Effector memory CD4-positive, alpha-beta T cell (primary cell): ENCODE results near the gene OXNAD1.

Experiments used
- DNase-seq, 3 donors: peaks; one replicate each; pipeline ENCODE4 v3.0.0-alpha.2; 2020
- H3K27ac ChIP-seq: 2 replicates; pipeline ENCODE4 v1.7.0; 2013; ENCODE audit warnings: mild to moderate bottlenecking, low read length, moderate library complexity; ENCODE audit not compliant: insufficient read depth, poor library complexity, severe bottlenecking
- H3K27me3 ChIP-seq: replicated peaks from 2 replicates; pipeline ENCODE4 v1.7.0; 2013; ENCODE audit warnings: mild to moderate bottlenecking, low read length; ENCODE audit not compliant: insufficient read depth, control insufficient read depth, poor library complexity, severe bottlenecking
- H3K36me3 ChIP-seq: 2 replicates; pipeline ENCODE4 v1.7.0; 2013; ENCODE audit warnings: mild to moderate bottlenecking, low read length, moderate library complexity; ENCODE audit not compliant: control insufficient read depth, insufficient read depth
- H3K4me1 ChIP-seq: 2 replicates; pipeline ENCODE4 v1.7.0; 2013; ENCODE audit warnings: low read length, mild to moderate bottlenecking; ENCODE audit not compliant: control insufficient read depth, insufficient read depth, poor library complexity, severe bottlenecking
- H3K4me3 ChIP-seq: 2 replicates; pipeline ENCODE4 v1.7.0; 2013; ENCODE audit warnings: low read length, low read depth, mild to moderate bottlenecking; ENCODE audit not compliant: insufficient read depth, poor library complexity, severe bottlenecking
- H3K9me3 ChIP-seq: 2 replicates; pipeline ENCODE4 v1.7.0; 2013; ENCODE audit warnings: mild to moderate bottlenecking, low read length, moderate library complexity; ENCODE audit not compliant: control insufficient read depth

OXNAD1 gene

DNA sequence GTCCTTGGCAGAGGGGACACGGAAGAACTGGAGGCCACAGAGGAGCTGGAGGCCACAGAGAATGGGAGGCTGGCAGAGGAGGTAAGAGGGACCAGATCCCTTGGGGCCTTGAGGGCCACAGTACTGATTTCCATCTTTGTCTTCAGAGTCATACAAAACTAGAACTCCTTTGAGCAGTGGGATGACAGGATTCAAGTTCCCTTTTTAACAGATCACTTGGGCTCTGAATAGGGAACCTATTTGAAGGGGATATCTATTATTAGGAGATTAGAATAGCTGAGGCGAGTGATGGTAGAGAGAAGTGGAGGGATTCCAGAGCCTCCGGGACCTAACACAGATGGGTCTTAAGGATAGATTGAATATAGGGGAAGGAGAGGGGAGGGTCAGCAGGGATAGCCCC, 55.7 kb downstream of the OXNAD1 start:
- Histone ChIP-seq H3K27me3 (no peaks in the 10 kb centered on the region), H3K36me3 (peaks cover 75% of the 10 kb centered on the region), H3K27ac (no peak overlapping the region), H3K4me1 (peaks cover 38% of the 10 kb centered on the region), H3K4me3 (no peak overlapping the region), H3K9me3 (no peaks in the 10 kb centered on the region)
- DNase-seq: no peak

DNA sequence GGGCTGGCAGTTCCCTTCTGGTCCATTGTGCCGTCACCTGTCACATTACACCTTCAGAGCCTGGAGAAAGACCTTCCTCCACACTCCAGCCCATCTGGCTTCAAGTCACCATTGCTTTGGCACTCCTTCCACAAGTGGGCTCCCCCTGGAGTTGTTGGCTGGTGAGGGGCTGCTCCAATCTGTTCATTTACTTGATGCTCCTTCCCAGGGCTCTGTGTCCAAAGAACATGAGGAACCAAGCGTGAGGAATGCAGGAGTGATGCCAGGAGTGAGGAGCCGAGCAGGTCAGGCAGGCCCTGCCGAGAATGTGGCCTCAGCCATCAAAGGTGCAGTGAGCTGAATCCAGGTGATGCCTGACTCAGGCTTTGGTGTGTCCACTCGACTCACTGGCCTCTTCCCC, 57.2 kb downstream of the OXNAD1 start:
- DNase-seq: no peak
- peaks cover 82% of the 10 kb centered on the region for H3K36me3 ChIP-seq
- no peak overlapping the region for H3K4me3 ChIP-seq

DNA sequence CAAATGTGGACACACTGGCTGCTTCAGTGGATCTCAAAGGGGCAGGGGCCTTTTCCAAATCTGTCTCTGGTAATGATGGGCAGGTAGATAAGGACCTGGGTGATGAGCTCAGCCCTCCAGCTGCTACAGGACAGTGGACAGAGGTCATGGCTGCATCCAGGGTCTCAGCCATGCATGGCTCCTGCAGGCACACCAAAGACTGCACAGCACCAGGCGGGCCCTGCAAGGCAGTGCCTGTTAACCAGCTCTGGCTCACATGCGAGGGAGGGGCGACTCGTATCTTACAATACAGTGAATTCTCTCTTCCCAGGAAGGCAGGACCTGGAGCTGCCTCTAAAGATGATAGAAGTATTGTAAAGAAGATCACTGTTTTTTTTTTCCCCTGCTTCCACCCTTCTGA, 58.7 kb downstream of the OXNAD1 start:
- H3K27me3 ChIP-seq: no peaks in the 10 kb centered on the region
- H3K27ac ChIP-seq: no peak overlapping the region
- peaks cover 9% of the 10 kb centered on the region for H3K4me1 ChIP-seq
- no peaks in the 10 kb centered on the region for H3K9me3 ChIP-seq
- DNase-seq: no peak
- peaks cover 82% of the 10 kb centered on the region for H3K36me3 ChIP-seq
- H3K4me3 ChIP-seq: no peak overlapping the region

More for the DNA sequence above, 57.2 kb downstream of the OXNAD1 start:
- Histone ChIP-seq H3K27me3 (no peaks in the 10 kb centered on the region), H3K9me3 (no peaks in the 10 kb centered on the region), H3K4me1 (peaks cover 24% of the 10 kb centered on the region), H3K27ac (no peak overlapping the region)

DNA sequence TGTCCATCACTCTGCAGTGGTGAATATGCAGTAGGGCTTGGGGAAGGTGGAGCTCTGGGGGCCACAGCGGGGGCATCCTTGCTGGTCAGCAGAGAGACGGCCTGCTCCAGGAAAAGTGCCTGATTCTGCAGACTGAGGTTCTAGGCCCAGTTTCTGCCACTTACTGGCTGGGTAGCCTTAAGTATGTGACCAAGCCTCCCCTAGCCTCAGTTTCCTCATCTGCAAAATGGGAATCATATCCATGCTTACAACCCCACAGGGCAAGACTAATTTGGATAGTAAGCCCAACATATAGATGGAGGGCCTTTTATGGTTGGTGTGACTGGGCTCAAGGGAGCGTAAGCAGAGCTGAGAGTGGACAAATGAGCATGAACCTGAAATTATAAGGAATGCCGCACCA, 60.8 kb downstream of the OXNAD1 start:
- Histone ChIP-seq H3K27ac (no peak overlapping the region), H3K4me3 (no peak overlapping the region), H3K9me3 (peaks cover under 1% of the 10 kb centered on the region), H3K4me1 (no peaks in the 10 kb centered on the region), H3K36me3 (peaks cover 87% of the 10 kb centered on the region), H3K27me3 (no peaks in the 10 kb centered on the region)
- no peak for DNase-seq

DNA sequence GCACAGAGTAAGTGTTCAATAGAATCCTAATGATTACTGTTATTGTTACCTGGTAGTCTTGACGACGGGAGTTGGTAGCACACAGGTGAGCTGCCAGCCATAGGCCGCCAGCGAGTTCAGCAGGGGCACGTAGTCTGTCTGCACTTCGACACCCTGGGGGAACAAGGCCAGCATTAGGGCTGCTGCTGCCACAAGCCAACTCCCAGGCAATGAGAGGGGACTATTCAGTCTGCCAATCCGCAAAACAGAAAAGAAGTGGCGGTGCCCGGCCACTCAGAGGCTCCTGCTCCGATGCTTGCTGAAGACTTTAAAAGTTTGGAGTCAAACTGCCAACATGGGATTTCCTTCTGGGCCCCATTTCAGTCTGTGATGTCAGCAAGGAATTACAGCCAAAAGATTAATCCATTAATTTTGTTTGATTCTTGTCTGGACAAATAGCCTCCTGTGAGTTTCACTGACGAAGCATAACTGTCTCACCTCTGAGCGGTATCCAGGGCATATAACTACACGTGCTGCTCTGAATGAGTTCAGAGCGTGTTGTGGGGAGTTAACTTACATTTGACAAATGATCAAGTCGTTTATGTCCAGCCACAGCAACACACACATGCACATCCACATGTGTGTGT, 61.8 kb downstream of the OXNAD1 start:
- Histone ChIP-seq H3K36me3 (peaks cover 86% of the 10 kb centered on the region), H3K27me3 (no peaks in the 10 kb centered on the region), H3K27ac (no peak overlapping the region), H3K4me3 (no peak overlapping the region), H3K9me3 (peaks cover 9% of the 10 kb centered on the region), H3K4me1 (no peaks in the 10 kb centered on the region)
- DNase-seq: no peak

DNA sequence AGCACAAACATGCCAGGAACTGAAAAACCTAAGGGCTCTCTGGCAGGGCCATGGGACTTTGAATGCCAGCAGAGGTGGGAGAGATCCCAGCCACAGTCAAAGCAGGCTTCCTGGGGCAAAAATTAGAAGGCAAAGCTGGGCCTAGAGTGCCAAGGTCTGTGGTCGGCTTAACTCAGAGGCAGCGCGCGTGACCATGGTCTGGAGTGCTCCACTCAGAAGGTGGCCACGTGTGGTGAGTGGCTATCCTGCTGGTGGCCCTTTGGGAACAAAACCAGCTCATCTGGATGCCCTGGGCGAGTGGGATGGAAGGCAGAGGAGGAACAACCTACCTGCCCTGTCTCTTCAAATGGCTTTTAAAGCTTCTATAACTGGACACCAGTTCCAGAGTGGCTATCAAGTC, 63.1 kb downstream of the OXNAD1 start:
- H3K27ac ChIP-seq: no peak overlapping the region
- H3K9me3 ChIP-seq: peaks cover 9% of the 10 kb centered on the region
- H3K4me3 ChIP-seq: no peak overlapping the region
- no peak for DNase-seq
- peaks cover 83% of the 10 kb centered on the region for H3K36me3 ChIP-seq
- H3K4me1 ChIP-seq: no peaks in the 10 kb centered on the region
- H3K27me3 ChIP-seq: no peaks in the 10 kb centered on the region

DNA sequence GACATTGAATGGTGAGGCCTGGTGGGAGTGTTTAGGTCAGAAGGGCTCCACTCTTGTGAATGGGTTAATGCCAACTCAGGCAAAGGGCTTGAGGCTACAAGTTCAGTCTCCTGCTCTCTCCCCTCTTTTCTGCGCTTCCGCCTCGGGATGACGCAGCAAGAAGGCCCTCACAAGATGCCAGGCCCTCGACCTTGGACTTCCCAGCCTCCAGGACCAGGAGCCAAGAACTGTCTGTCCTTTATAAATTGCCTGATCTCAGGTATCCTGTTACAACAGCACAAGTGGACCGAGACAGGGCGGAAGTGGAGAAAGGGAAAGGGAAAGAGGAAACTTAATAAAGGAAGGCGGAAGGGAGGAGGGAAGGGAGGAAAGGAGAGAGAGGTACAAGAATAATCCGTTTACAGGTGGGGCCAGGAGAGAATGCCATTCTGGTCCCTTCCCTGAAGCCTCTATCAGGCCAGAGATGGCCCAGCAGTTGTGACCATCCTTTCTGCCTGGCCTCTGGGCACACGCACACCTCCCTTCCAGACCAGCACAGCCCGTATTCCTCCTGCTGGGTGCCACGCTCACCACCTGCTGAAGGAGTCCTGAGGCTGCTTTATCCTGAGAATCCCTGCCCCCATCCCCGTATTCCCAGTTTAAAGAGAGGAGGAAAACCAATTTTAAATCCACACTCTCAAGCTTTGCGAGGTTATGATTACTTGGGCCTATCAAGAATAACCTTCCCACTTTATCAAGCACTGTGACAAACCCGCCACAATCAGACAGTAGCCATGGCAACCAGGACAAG, 64.2 kb downstream of the OXNAD1 start:
- Histone ChIP-seq H3K27me3 (no peaks in the 10 kb centered on the region), H3K27ac (no peak overlapping the region), H3K4me1 (no peaks in the 10 kb centered on the region), H3K4me3 (no peak overlapping the region), H3K9me3 (peaks cover 9% of the 10 kb centered on the region), H3K36me3 (peaks cover 76% of the 10 kb centered on the region)
- DNase-seq: no peak

DNA sequence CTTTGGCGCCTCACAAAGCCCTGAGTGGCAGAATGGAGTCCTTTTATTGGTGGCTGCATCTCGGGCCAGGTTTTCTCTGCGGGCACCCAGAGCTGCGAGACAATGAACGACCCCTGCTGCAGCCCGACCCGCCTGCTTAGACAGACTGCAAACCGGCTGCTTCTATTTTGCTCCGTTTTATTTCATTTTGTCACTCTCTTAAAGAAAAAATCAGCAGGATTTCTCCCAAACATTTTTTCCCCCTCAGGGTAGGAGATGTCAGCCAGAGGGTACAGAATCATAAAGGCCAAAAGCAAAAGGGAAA, 64.8 kb downstream of the OXNAD1 start:
- no peaks in the 10 kb centered on the region for H3K27me3 ChIP-seq
- no peak for DNase-seq
- H3K9me3 ChIP-seq: peaks cover 9% of the 10 kb centered on the region
- no peak overlapping the region for H3K27ac ChIP-seq
- H3K4me1 ChIP-seq: no peaks in the 10 kb centered on the region
- H3K4me3 ChIP-seq: no peak overlapping the region
- peaks cover 80% of the 10 kb centered on the region for H3K36me3 ChIP-seq

DNA sequence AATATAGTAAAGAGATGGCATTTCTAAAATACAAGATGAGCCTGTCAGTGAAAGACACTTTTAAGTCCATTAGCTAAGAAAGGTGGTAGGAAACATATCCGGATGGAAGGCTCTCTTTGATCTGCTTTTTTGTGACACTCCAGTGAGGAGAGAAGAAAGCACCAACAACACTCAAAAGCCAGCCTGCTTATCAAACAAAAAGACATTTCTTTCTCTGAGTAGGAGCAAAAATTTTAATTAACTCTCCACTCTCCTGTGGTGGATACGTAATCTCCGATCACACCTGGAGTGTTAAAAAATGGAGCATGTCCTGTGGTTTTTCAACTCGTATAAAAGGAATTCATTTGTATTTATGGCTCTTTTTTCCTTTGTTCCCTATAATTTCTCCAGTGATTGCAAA, 65.3 kb downstream of the OXNAD1 start:
- Histone ChIP-seq H3K27ac (no peak overlapping the region), H3K4me1 (no peaks in the 10 kb centered on the region), H3K4me3 (no peak overlapping the region), H3K36me3 (peaks cover 74% of the 10 kb centered on the region), H3K27me3 (no peaks in the 10 kb centered on the region), H3K9me3 (peaks cover 9% of the 10 kb centered on the region)
- no peak for DNase-seq

DNA sequence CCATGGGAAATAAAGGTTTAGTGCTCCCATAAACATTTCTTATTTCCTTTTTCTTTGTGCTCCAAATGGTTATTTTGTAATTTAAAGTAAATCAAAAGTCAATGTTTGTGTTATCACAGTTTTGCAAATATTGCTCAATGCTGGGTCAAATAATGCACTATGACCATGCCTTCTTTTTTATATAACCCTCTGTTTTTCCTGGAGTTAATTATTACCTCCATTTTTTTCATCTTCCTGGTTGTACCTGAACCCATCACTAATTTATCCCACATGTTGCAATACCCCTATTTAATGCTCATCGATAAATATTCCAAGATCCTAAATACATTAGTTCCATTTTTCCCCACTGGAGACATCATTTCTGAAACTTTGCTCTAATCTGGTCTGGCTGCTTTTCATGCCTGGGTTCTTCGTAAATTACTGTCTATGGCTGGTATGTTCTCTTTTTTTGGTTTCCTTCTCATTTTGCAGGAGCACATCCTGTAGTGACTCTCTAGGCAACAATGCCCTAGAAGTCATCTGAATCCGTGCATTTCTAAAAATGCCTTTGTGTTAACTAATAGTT, 66.4 kb downstream of the OXNAD1 start:
- H3K4me1 ChIP-seq: no peaks in the 10 kb centered on the region

More for the DNA sequence above, 66.4 kb downstream of the OXNAD1 start:
- Histone ChIP-seq H3K27me3 (no peaks in the 10 kb centered on the region), H3K27ac (no peak overlapping the region), H3K36me3 (peaks cover 65% of the 10 kb centered on the region), H3K9me3 (peaks cover 9% of the 10 kb centered on the region), H3K4me3 (no peak overlapping the region)
- DNase-seq: no peak
